Stimulated activated CD8-positive, alpha-beta memory T cell treated with anti-CD3 and anti-CD28 coated beads, Interleukin-15, amount 100 ng/mL, for 24 hours (primary cell): ENCODE measurements around the gene SBNO2.

Experiments used
- DNase-seq: peaks from one replicate; pipeline ENCODE4 v3.0.0-alpha.2; 2020; ENCODE audit warnings: low read depth

Gene SBNO2

GRCh38 chr19:1105008-1105872 lies 68.8 kb downstream of the SBNO2 start:
- no peak for DNase-seq

- peak; percentile 54 for DNase-seq
Observed at GRCh38 chr19:1104311-1105007, 69.6 kb downstream of the SBNO2 start.

- DNase-seq = peak; percentile 93
Observed at GRCh38 chr19:1103708-1104310, 70.3 kb downstream of the SBNO2 start, which contains the start of gene GPX4. Gene GPX4, plus strand, starts transcription at chr19:1103994. Its CDS starts 50 bp downstream, at chr19:1104044.

- DNase-seq = no peak
Observed at GRCh38 chr19:1103132-1103707, 70.8 kb downstream of the SBNO2 start.

- DNase-seq = no peak
Observed at GRCh38 chr19:1102407-1103131, 71.5 kb downstream of the SBNO2 start.

GRCh38 chr19:1101337-1101698 lies 72.8 kb downstream of the SBNO2 start:
- no peak for DNase-seq

- no peak for DNase-seq
Observed at GRCh38 chr19:1098177-1099051, 75.7 kb downstream of the SBNO2 start.

GRCh38 chr19:1097810-1098176 lies 76.3 kb downstream of the SBNO2 start:
- no peak for DNase-seq

- DNase-seq = peak; percentile 99
Observed at GRCh38 chr19:1094978-1095701, 78.9 kb downstream of the SBNO2 start, which contains the start of gene POLR2E. Gene POLR2E, minus strand, starts transcription at chr19:1095375. Its CDS starts 60 bp downstream, at chr19:1095315.

GRCh38 chr19:1094655-1094977 lies 79.5 kb downstream of the SBNO2 start:
- no peak for DNase-seq

GRCh38 chr19:1093811-1094553 lies 80.1 kb downstream of the SBNO2 start:
- DNase-seq = no peak

GRCh38 chr19:1093330-1093729 lies 80.7 kb downstream of the SBNO2 start:
- DNase-seq = no peak

- DNase-seq = no peak
Observed at GRCh38 chr19:1091544-1092175, 82.4 kb downstream of the SBNO2 start.

- DNase-seq = no peak
Observed at GRCh38 chr19:1090731-1091543, 83.1 kb downstream of the SBNO2 start.

- no peak for DNase-seq
Observed at GRCh38 chr19:1089891-1090290, 84.2 kb downstream of the SBNO2 start.

- DNase-seq = no peak
Observed at GRCh38 chr19:1089126-1089771, 84.8 kb downstream of the SBNO2 start.

GRCh38 chr19:1088416-1089010 lies 85.6 kb downstream of the SBNO2 start:
- no peak for DNase-seq
